ENCODE measurements around the gene HBS1L.

HBS1L gene

DNA sequence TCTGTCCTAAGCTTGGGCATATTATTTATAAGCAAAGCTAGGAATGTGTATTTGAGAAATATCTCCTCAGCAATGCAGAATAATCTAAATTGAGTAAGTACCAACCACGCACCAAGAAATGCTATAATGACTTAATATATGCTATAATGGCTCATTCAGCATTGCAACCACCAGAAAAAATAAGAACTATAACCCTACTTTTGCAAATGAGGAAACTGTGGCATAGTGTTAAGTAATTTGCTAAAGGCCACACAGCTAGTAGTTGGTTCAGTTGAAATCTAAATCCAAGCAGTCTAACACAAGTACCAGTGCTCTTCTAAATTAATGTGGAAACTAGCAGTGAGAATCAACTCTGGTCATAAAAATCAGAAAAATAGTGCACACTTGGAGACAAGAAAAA is 35.7 kb downstream of the HBS1L start:
- TF ChIP-seq, protein P1, sequence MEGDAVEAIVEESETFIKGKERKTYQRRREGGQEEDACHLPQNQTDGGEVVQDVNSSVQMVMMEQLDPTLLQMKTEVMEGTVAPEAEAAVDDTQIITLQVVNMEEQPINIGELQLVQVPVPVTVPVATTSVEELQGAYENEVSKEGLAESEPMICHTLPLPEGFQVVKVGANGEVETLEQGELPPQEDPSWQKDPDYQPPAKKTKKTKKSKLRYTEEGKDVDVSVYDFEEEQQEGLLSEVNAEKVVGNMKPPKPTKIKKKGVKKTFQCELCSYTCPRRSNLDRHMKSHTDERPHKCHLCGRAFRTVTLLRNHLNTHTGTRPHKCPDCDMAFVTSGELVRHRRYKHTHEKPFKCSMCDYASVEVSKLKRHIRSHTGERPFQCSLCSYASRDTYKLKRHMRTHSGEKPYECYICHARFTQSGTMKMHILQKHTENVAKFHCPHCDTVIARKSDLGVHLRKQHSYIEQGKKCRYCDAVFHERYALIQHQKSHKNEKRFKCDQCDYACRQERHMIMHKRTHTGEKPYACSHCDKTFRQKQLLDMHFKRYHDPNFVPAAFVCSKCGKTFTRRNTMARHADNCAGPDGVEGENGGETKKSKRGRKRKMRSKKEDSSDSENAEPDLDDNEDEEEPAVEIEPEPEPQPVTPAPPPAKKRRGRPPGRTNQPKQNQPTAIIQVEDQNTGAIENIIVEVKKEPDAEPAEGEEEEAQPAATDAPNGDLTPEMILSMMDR (IDR thresholded peaks at IDR 0.05; ENCODE audit: low read depth, low read length): no peak

DNA sequence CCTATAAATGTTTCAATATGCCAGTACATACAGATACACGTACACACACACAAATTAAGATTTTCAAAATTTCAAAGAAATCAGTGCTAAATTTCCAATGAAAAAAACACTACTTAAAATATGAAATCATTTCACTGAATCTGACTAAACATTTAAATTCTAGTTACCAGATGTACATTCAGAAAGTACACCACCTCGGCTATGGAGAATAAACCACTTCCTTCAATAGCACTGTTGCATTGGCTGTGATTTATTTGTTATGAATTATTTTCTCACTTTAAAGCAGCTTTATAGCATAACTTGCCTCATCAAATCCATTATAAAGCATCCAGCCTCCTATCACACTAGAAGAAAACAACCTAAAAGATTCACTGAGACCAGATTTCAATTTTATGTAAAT is 36.6 kb downstream of the HBS1L start:
- Histone ChIP-seq H3K9me3 (no peaks in the 10 kb centered on the region), H3K4me1 (peaks cover 6% of the 10 kb centered on the region; the same call in 1 of the 2 replicates), H3K4me3 (ENCODE audit: low read depth, low read length) (no peak overlapping the region), H3K36me3 (no peaks in the 10 kb centered on the region), H3K27me3 (no peaks in the 10 kb centered on the region)
- DNase-seq: no peak
- TF ChIP-seq, protein P1 (IDR thresholded peaks at IDR 0.05; ENCODE audit: low read depth, low read length): no peak

More for the DNA sequence above, 35.7 kb downstream of the HBS1L start:
- DNase-seq: no peak
- no peaks in the 10 kb centered on the region for H3K9me3 ChIP-seq
- no peak overlapping the region for H3K4me3 ChIP-seq (ENCODE audit: low read depth, low read length)
- no peaks in the 10 kb centered on the region for H3K36me3 ChIP-seq
- H3K4me1 ChIP-seq: peaks cover 6% of the 10 kb centered on the region; the same call in 1 of the 2 replicates
- no peaks in the 10 kb centered on the region for H3K27me3 ChIP-seq

DNA sequence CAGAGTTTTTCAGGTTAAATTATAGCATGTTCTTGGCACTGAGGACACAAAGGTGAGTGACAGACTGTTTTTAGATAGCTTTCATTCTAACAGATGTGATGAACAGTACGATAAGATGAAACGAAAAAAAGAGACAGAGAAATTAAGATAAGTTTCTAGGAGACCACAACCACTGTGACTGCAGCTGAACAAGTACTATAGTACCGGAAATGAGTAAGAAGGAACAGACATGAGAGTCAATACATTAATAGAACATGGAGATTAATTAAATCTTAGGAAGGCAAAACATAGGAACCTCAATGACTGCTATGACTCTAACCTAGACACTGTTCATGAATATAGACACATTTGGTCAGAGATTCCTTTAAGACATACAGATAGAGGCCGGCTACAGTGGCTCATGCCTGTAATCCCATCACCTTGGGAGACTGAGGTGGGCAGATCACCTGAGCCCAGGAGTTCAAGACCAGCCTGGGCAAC is 40.2 kb downstream of the HBS1L start:
- H3K9me3 ChIP-seq: no peaks in the 10 kb centered on the region
- no peak overlapping the region for H3K4me3 ChIP-seq (ENCODE audit: low read depth, low read length)
- 0 out of 2 replicates have a peak, but pooled peaks cover 3% of the 10 kb centered on the region for H3K4me1 ChIP-seq
- TF ChIP-seq, protein P1 (IDR thresholded peaks at IDR 0.05; ENCODE audit: low read depth, low read length): no peak
- no peaks in the 10 kb centered on the region for H3K36me3 ChIP-seq
- DNase-seq: no peak
- H3K27me3 ChIP-seq: no peaks in the 10 kb centered on the region

DNA sequence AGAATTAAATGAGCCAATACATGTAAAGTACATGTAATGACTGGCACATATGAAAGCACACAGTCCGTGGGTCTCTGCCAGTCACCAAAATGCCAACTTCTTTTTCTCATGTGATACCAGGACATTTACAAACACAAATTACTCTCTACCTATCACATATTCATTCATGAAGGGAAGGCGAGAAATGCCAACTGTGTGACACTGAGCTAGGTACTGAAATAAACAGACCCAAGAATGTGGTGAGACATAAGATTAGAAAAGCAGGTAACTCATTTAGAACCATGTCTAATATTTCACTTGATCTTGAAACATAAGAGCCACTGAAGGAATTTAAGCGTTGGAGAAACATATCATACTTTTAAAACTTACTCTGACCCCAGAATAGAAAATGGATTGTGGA is 41.4 kb downstream of the HBS1L start:
- peaks cover 4% of the 10 kb centered on the region for H3K4me1 ChIP-seq
- TF ChIP-seq, protein P1 (IDR thresholded peaks at IDR 0.05; ENCODE audit: low read depth, low read length): no peak
- no peak overlapping the region for H3K4me3 ChIP-seq (ENCODE audit: low read depth, low read length)
- H3K27me3 ChIP-seq: no peaks in the 10 kb centered on the region
- H3K36me3 ChIP-seq: no peaks in the 10 kb centered on the region
- DNase-seq: no peak
- H3K9me3 ChIP-seq: no peaks in the 10 kb centered on the region

DNA sequence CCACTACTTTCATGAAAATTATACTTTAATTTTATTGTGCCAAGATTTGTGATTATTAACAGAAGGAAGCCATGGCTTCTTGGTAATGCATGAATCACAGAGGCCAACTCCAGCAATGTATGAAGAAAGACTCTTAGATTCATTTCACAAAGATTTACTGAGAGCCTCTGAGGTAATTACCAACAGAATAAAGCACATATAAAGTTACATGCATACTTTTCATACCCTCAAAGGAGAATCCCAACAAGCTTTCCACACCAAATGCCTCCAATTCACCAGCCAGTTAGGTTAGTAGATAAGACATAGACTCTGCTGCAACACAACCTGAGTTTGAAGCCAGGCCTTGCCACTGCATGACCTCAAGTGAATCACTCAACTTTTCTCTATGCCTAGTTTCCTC is 41.9 kb downstream of the HBS1L start:
- H3K9me3 ChIP-seq: no peaks in the 10 kb centered on the region
- no peaks in the 10 kb centered on the region for H3K27me3 ChIP-seq
- DNase-seq: no peak
- H3K4me3 ChIP-seq (ENCODE audit: low read depth, low read length): no peak overlapping the region
- peaks cover 8% of the 10 kb centered on the region for H3K4me1 ChIP-seq
- no peaks in the 10 kb centered on the region for H3K36me3 ChIP-seq
- TF ChIP-seq, protein P1 (IDR thresholded peaks at IDR 0.05; ENCODE audit: low read depth, low read length): no peak

DNA sequence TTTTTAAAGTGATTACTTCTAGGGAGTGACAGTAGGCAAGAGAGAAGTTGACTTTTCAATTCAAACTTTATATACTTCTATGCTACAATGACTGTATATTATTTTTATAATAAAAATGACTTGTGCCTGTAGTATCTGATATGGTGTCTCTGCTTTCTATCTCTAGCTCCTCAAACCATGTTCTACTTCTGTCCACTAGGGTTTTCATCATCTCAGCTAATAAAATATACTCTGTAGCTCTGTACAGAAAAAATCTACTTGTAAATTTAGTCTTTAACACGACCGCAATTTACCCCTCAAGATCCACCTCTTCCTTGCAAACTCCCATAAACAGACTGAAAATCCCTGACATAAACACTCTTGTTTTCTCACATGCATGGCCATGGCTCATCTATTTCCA is 42.3 kb downstream of the HBS1L start:
- Histone ChIP-seq H3K27me3 (no peaks in the 10 kb centered on the region), H3K9me3 (no peaks in the 10 kb centered on the region), H3K4me3 (ENCODE audit: low read depth, low read length) (no peak overlapping the region), H3K4me1 (peaks cover 8% of the 10 kb centered on the region), H3K36me3 (no peaks in the 10 kb centered on the region)
- DNase-seq: no peak
- TF ChIP-seq, protein P1 (IDR thresholded peaks at IDR 0.05; ENCODE audit: low read depth, low read length): peak; percentile 9; the same call in 1 of the 2 replicates

Measured in BE2C (cell line).